KMS-11 (cell line): ENCODE measurements around the gene DLST.

ENCODE experiments used
- H2AFZ ChIP-seq: fragments of 200-600 bp; sonication (generic); 2 replicates; pipeline ENCODE4 v1.6.1; 2016; ENCODE audit warnings: antibody characterized with exemption, mixed run types, low read depth
- H3K27ac ChIP-seq: fragments of 200-600 bp; sonication (generic); 2 replicates; pipeline ENCODE4 v1.6.1; 2016; ENCODE audit warnings: mild to moderate bottlenecking, mixed run types
- H3K27me3 ChIP-seq: fragments of 200-600 bp; sonication (generic); 2 replicates; pipeline ENCODE4 v1.6.1; 2017; ENCODE audit warnings: mild to moderate bottlenecking, low read depth, mixed run types, moderate library complexity; ENCODE audit not compliant: insufficient read depth
- H3K36me3 ChIP-seq: fragments of 200-600 bp; sonication (generic); 2 replicates; pipeline ENCODE4 v1.6.1; 2017; ENCODE audit warnings: mild to moderate bottlenecking, mixed run types; ENCODE audit not compliant: insufficient read depth
- H3K4me1 ChIP-seq: fragments of 200-600 bp; sonication (generic); 2 replicates; pipeline ENCODE4 v1.6.1; 2016; ENCODE audit warnings: mild to moderate bottlenecking, low read depth, mixed run types; ENCODE audit not compliant: poor library complexity, severe bottlenecking
- H3K4me2 ChIP-seq: fragments of 200-600 bp; sonication (generic); 2 replicates; pipeline ENCODE4 v1.7.0; 2016; ENCODE audit warnings: mild to moderate bottlenecking, mixed run types
- H3K4me3 ChIP-seq: fragments of 200-600 bp; sonication (generic); IDR thresholded peaks from 2 replicates; pipeline ENCODE4 v1.6.1; 2017; ENCODE audit warnings: low read depth, low read length, mixed read lengths; ENCODE audit not compliant: insufficient read depth
- H3K79me2 ChIP-seq: fragments of 200-600 bp; sonication (generic); 2 replicates; pipeline ENCODE4 v1.6.1; 2016; ENCODE audit warnings: low read depth, mixed run types; ENCODE audit not compliant: insufficient read depth
- H3K9ac ChIP-seq: fragments of 200-600 bp; sonication (generic); 2 replicates; pipeline ENCODE4 v1.6.1; 2016; ENCODE audit warnings: mild to moderate bottlenecking, mixed run types
- H4K20me1 ChIP-seq: fragments of 200-600 bp; sonication (generic); 2 replicates; pipeline ENCODE4 v1.6.1; 2016; ENCODE audit warnings: mild to moderate bottlenecking, mixed run types; ENCODE audit not compliant: insufficient read depth
- CTCF ChIP-seq: fragments of 200-600 bp; sonication (generic); conservative IDR thresholded peaks from 2 replicates; pipeline ENCODE4 v1.6.1; 2017; ENCODE audit warnings: low read depth, mild to moderate bottlenecking, antibody characterized with exemption, low read length, moderate library complexity, mixed read lengths

Gene DLST

DNA sequence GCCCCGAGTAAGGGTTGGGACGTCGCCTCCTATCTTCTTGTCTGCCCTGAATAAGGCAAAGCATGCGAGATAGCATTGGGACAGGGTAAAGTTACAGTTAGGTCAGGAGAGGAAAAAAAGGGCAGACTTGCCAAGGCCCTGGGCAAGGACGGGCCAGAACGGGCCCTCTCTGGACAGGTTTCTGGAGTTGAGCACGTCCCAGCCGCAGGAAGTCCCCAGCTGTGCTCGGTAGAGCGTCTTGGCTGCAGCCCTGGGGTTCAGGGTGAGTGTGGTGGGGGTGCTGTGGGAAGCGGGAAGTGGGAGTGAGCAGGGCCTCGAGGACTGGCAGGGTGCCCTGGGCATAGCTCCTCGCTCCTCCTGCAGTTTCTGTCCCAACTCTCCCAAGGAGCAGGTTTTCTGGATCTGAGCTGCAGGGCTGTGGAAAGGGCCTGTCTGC lies 35.9 kb downstream of the DLST start:
- H4K20me1 ChIP-seq: no peaks in the 10 kb centered on the region
- no peak overlapping the region for H3K4me3 ChIP-seq
- no peak for TF ChIP-seq CTCF
- no peak overlapping the region for H3K27ac ChIP-seq
- H3K36me3 ChIP-seq: no peaks in the 10 kb centered on the region
- H3K4me1 ChIP-seq: no peaks in the 10 kb centered on the region
- no peaks in the 10 kb centered on the region for H3K27me3 ChIP-seq
- no peak overlapping the region for H3K9ac ChIP-seq
- H2AFZ ChIP-seq: no peak overlapping the region
- no peak overlapping the region for H3K4me2 ChIP-seq
- no peaks in the 10 kb centered on the region for H3K79me2 ChIP-seq

DNA sequence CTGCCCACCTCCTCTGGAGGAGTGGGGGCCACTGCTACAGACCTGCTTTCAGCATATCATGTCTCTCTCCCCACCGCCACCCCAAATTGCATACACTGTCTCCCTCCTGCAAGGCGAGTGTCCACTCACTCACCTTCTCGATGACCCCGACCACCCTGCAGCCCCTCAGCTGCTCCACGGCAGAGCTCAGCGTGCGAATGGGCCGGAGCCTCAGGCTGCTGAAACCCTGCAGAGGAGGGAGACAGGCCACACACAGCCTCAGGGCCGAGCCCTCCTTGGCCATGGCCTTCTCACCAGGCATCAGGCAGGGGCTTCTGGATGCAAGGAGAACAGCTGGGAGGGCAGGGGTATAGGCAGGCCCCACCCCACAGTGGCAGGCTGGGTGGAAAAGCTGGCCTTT lies 36.7 kb downstream of the DLST start:
- H3K27ac ChIP-seq: no peak overlapping the region
- TF ChIP-seq CTCF: no peak
- H3K4me2 ChIP-seq: no peak overlapping the region
- no peaks in the 10 kb centered on the region for H3K36me3 ChIP-seq
- no peaks in the 10 kb centered on the region for H3K4me1 ChIP-seq
- no peaks in the 10 kb centered on the region for H3K79me2 ChIP-seq
- H3K4me3 ChIP-seq: no peak overlapping the region
- H2AFZ ChIP-seq: no peak overlapping the region
- H3K27me3 ChIP-seq: no peaks in the 10 kb centered on the region
- H3K9ac ChIP-seq: no peak overlapping the region
- no peaks in the 10 kb centered on the region for H4K20me1 ChIP-seq

DNA sequence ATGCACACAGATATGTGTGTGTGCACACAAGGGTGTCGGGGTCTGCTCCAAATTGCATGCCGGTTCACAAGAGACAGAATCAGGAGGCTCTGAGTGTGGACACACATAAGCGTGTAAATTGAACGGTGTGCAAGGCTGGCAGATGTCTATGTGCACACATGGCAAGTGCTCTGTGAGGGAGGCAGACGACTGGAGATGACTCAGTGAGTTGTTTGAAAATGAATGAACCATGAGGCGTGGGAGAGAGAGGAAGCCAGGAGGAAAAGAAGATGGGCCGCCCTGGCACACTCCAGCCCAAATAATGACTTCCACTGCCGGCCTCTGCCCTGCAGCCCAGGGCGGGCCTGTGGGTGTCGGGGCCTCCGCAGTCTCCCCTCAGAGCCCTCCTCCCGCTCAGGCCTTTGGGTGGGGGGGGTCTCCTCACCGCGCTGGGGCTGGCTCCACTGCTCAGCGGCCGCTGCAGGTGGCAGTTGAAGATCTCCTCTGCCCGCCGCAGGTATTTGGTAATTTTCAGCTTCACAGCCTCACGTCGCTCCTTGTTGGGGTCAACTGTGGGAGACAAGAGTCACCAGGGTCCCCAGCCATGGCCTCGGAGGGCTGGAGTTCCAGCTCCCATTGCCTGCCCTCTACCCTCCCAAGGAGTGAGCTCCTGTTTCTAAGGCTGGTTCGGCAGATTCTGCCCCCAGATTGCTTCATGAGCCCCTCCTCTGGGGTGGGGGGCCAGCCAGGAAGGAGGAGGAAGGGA lies 37.9 kb downstream of the DLST start:
- Histone ChIP-seq H3K9ac (no peak overlapping the region), H3K27me3 (no peaks in the 10 kb centered on the region), H2AFZ (no peak overlapping the region), H3K4me3 (no peak overlapping the region), H4K20me1 (no peaks in the 10 kb centered on the region), H3K27ac (no peak overlapping the region), H3K79me2 (no peaks in the 10 kb centered on the region), H3K4me1 (no peaks in the 10 kb centered on the region), H3K36me3 (no peaks in the 10 kb centered on the region), H3K4me2 (no peak overlapping the region)
- no peak for TF ChIP-seq CTCF

DNA sequence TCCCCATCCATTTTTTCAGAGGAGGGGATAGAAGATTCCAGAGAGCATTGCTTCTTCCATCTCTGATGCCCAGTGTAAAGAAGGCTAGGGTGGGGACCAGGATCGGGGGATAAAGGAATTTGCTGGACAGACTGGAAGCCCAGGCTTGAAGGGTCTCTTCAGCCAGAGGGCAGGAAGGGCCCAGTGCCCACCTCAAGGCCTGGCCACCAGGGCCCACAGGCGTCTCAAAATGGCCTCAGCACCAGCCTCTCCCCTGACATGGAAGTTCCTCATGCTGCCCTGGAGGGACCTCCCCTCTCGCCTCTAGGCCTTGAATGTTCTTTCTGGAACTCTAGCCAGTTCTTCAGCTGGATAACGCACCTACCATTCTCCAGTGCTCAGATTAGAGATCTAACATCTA lies 38.6 kb downstream of the DLST start:
- no peak for TF ChIP-seq CTCF
- Histone ChIP-seq H3K4me1 (no peaks in the 10 kb centered on the region), H3K27ac (no peak overlapping the region), H3K27me3 (no peaks in the 10 kb centered on the region), H3K4me2 (no peak overlapping the region), H4K20me1 (no peaks in the 10 kb centered on the region), H3K79me2 (no peaks in the 10 kb centered on the region), H3K9ac (no peak overlapping the region), H3K4me3 (no peak overlapping the region), H3K36me3 (no peaks in the 10 kb centered on the region), H2AFZ (no peak overlapping the region)
